DLD1 (cell line): ENCODE data around the gene ZNF574.
"Not testable (repeated sequence)": the region's sequence is repeated elsewhere in the genome, so short reads cannot be mapped to it uniquely, and the experiment has no call there.

Experiments used
- in situ Hi-C: cut with HindIII; loops from 2 replicates; pipeline ENCODE4 v1.10.0; 2017; ENCODE audit warnings: low sequenced_read_pairs

Gene ZNF574

GRCh38 chr19:42098781-42099180 is 22.8 kb downstream of the ZNF574 start:
- in situ Hi-C loops: no loop called here

- in situ Hi-C loops: no loop called here
These were observed 23.5 kb downstream of the ZNF574 start for GRCh38 chr19:42099336-42099925.

- in situ Hi-C loops: not testable (repeated sequence)
These were observed 24.3 kb downstream of the ZNF574 start for GRCh38 chr19:42100241-42100640.

- in situ Hi-C loops: no loop called here
These were observed 26.9 kb downstream of the ZNF574 start for GRCh38 chr19:42102877-42103276.

- in situ Hi-C loops: no loop called here
These were observed 29.4 kb downstream of the ZNF574 start for GRCh38 chr19:42105368-42105767.

GRCh38 chr19:42108527-42109389 is 32.8 kb downstream of the ZNF574 start:
- in situ Hi-C loops: no loop called here

- in situ Hi-C loops: no loop called here
These were observed 33.9 kb downstream of the ZNF574 start for GRCh38 chr19:42109896-42110295.

- in situ Hi-C loops: no loop called here
These were observed 34.7 kb downstream of the ZNF574 start for GRCh38 chr19:42110658-42111057.

GRCh38 chr19:42111384-42111783 is 35.4 kb downstream of the ZNF574 start:
- in situ Hi-C loops: no loop called here

- in situ Hi-C loops: no loop called here
These were observed 35.8 kb downstream of the ZNF574 start for GRCh38 chr19:42111811-42112210.

GRCh38 chr19:42113641-42114348 is 37.8 kb downstream of the ZNF574 start:
- in situ Hi-C loops: no loop called here

- in situ Hi-C loops: no loop called here
These were observed 38.4 kb downstream of the ZNF574 start for GRCh38 chr19:42114412-42114811.

GRCh38 chr19:42115219-42115618 is 39.3 kb downstream of the ZNF574 start:
- in situ Hi-C loops: no loop called here

- in situ Hi-C loops: no loop called here
These were observed 39.7 kb downstream of the ZNF574 start for GRCh38 chr19:42115705-42116104.

- in situ Hi-C loops: no loop called here
These were observed 40.5 kb downstream of the ZNF574 start for GRCh38 chr19:42116308-42117075.

GRCh38 chr19:42117076-42117475 is 41.1 kb downstream of the ZNF574 start:
- in situ Hi-C loops: no loop called here

GRCh38 chr19:42120276-42120980 is 44.5 kb downstream of the ZNF574 start:
- in situ Hi-C loops: no loop called here

GRCh38 chr19:42121036-42121621 is 45.2 kb downstream of the ZNF574 start:
- in situ Hi-C loops: no loop called here

- in situ Hi-C loops: no loop called here
These were observed 45.7 kb downstream of the ZNF574 start for GRCh38 chr19:42121656-42122069.
